Measurements from ENCODE around the gene CWH43. TPM values are rescaled to one million over a fixed set of nuclear protein-coding genes. Genes with fewer than 3 reads are reported as not detected.

Gene CWH43
- total and polyA plus RNA-seq, 11 donors: not detected

GRCh38 chr4:48958582-48958981 lies 27.5 kb upstream of the CWH43 start:
- no peak for TF ChIP-seq CTCF (IDR thresholded peaks at IDR 0.05)
- no peak for TF ChIP-seq POLR2A (IDR thresholded peaks at IDR 0.05)
- ATAC-seq (no peak), DNase-seq (no peak)
- intact Hi-C loops (cut with DNase I): loop anchor here in 2 of 10 donors (10.0 kb wide), 2 partner anchors 54 to 274 kb away; partner anchors contain the start of gene OCIAD2 (in 1 of the 2)
- H3K9me3 ChIP-seq: no peaks in the 10 kb centered on the region
- no peaks in the 10 kb centered on the region for H3K27me3 ChIP-seq
- no peaks in the 10 kb centered on the region for H3K4me1 ChIP-seq
- H3K36me3 ChIP-seq: no peaks in the 10 kb centered on the region
- H3K27ac ChIP-seq: no peak overlapping the region
- 64 to 80% (median 72%) methylated on average over 2 of the region's 2 CpGs for WGBS, 4 donors
- H3K4me3 ChIP-seq: no peak overlapping the region

GRCh38 chr4:48960988-48961635 lies 25.0 kb upstream of the CWH43 start:
- no peak overlapping the region for H3K27ac ChIP-seq
- TF ChIP-seq CTCF (IDR thresholded peaks at IDR 0.05) (no peak), POLR2A (IDR thresholded peaks at IDR 0.05) (no peak)
- no peaks in the 10 kb centered on the region for H3K4me1 ChIP-seq
- no peaks in the 10 kb centered on the region for H3K27me3 ChIP-seq
- DNase-seq: no peak
- H3K36me3 ChIP-seq: no peaks in the 10 kb centered on the region
- no peaks in the 10 kb centered on the region for H3K9me3 ChIP-seq
- ATAC-seq: no peak
- intact Hi-C loops (cut with DNase I): loop anchor here in 9 of 10 donors (5.0 to 10.0 kb wide), 9 partner anchors 116 to 526 kb away; partner anchors contain the start of gene FRYL (in 2 of the 9)
- H3K4me3 ChIP-seq: no peak overlapping the region
- 83 to 94% (median 90%) methylated on average over 3 of the region's 3 CpGs for WGBS, 4 donors

GRCh38 chr4:48962636-48963035 lies 23.4 kb upstream of the CWH43 start:
- H3K36me3 ChIP-seq: no peaks in the 10 kb centered on the region
- H3K4me1 ChIP-seq: no peaks in the 10 kb centered on the region
- TF ChIP-seq CTCF (IDR thresholded peaks at IDR 0.05): no peak
- TF ChIP-seq POLR2A (IDR thresholded peaks at IDR 0.05): no peak
- H3K9me3 ChIP-seq: no peaks in the 10 kb centered on the region
- H3K27ac ChIP-seq: no peak overlapping the region
- intact Hi-C loops (cut with DNase I): loop anchor here (1.0 to 10.0 kb wide), 12 partner anchors 118 to 528 kb away; partner anchors contain the start of gene FRYL (in 2 of the 10)
- H3K4me3 ChIP-seq: no peak overlapping the region
- no peak for DNase-seq
- ATAC-seq: no peak
- no peaks in the 10 kb centered on the region for H3K27me3 ChIP-seq
- WGBS, 4 donors: 84 to 93% (median 90%) methylated on average over 5 of the region's 5 CpGs

- no peaks in the 10 kb centered on the region for H3K9me3 ChIP-seq
- no peaks in the 10 kb centered on the region for H3K27me3 ChIP-seq
- intact Hi-C loops (cut with DNase I): loop anchor here (1.0 to 10.0 kb wide), 12 partner anchors 118 to 528 kb away; partner anchors contain the start of gene FRYL (in 2 of the 10)
- DNase-seq (peak in 4 of 5 donors; percentile 49 to 70 (median 68)), ATAC-seq (peak in 3 of 4 donors; percentile 77 to 89 (median 82))
- H3K36me3 ChIP-seq: no peaks in the 10 kb centered on the region
- no peak overlapping the region for H3K4me3 ChIP-seq
- 15 to 19% (median 17%) methylated on average over 5 of the region's 5 CpGs for WGBS, 4 donors
- TF ChIP-seq CTCF (IDR thresholded peaks at IDR 0.05) (peak; percentile 90 to 99 (median 95)), POLR2A (IDR thresholded peaks at IDR 0.05) (no peak)
- H3K4me1 ChIP-seq: no peaks in the 10 kb centered on the region
- H3K27ac ChIP-seq: no peak overlapping the region
These were observed 22.9 kb upstream of the CWH43 start for GRCh38 chr4:48963042-48963679.
